Kasumi-1 (cell line): Measurements from ENCODE around the gene GSTA5.
"Not testable (repeated sequence)": the region's sequence is repeated elsewhere in the genome, so short reads cannot be mapped to it uniquely, and the experiment has no call there.

Experiments
- DNase-seq, 2 experiments: peaks; one replicate each; lab custom pipeline; 2025; lab: John Stamatoyannopoulos, UW

Gene GSTA5

DNA sequence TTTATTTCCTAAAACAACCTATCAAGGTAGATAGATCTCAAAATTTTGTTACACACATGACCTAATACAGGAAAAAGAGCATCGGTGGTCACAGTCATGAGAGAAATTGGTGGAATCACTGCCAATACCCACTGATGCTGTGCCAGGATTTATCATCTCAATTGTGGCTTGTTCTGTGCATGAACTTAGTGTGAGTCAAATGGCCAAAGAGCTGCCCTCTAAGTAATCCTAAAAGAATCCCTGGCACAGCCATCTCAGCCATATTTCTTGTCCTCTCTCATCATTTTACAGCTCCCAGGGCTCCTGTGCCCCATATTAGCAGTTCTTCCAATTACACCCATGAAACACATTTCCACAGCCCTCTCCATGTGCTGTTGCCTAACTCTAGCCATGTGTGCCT is 6.1 kb downstream of the GSTA5 start:
- DNase-seq = no peak

- DNase-seq = not testable (repeated sequence)
These were observed 9.7 kb downstream of the GSTA5 start for GRCh38 chr6:52830869-52831268.

DNA sequence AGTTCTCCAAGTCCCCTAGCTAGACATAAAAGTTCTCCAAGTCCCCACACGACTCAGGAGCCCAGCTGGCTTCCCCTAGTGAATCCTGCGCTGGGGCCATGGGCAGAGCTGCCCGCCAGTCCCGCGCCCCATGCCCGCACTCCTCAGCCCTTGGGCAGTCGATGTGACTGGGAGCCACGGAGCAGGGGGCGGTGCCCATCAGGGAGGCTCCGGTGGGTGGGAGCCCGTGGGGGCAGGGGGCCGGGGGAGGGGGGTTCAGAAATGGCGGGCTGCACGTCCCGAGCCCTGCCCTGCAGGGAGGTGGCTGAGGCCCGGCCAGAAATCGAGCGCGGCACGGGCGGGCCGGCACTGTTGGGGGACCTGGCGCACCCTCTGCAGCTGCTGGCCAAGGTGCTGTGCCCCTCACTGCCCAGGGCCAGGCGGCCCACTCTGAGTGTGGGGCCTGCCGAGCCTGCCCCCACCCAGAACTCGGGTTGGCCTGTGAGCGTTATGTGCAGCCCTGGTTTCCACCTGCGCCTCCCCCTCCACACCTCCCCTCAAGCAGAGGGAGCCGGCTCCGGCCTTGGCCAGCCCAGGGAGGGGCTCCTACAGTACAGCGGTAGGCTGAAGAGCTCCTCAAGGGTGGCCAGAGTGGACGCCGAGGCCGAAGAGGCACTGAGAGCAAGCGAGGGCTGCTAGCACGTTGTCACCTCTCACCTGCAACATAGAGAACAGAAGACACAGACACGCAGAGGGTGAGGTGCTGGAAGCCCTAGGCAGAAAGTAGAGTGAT is 11.4 kb downstream of the GSTA5 start:
- DNase-seq = no peak

GRCh38 chr6:52828621-52829020 is 12.0 kb downstream of the GSTA5 start:
- DNase-seq = not testable (repeated sequence)

GRCh38 chr6:52827073-52827783 is 13.4 kb downstream of the GSTA5 start:
- DNase-seq = not testable (repeated sequence)

GRCh38 chr6:52826513-52826912 is 14.1 kb downstream of the GSTA5 start:
- DNase-seq = no peak

- not testable (repeated sequence) for DNase-seq
These were observed 14.6 kb downstream of the GSTA5 start for GRCh38 chr6:52825900-52826459.

GRCh38 chr6:52825270-52825793 is 15.3 kb downstream of the GSTA5 start:
- not testable (repeated sequence) for DNase-seq

DNA sequence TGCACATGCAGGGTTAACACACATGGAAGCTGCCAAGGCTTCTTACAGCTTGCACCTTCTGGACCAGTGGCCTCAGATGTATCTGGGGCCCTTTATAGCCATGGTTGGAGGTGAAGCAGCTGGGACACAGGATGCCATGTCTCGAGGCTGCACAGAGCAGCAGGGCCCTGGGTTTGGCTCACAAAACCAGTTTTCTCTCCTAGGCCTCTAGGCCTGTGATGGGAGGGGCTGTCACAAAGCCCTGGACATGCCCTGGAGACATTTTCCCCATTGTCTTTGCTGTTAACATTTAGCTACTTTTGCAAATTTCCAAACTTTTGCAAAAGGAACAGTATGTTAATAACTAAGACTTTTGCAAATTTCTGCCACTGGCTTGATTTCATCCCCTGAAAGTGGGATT is 18.8 kb downstream of the GSTA5 start:
- DNase-seq = no peak

GRCh38 chr6:52820198-52820597 is 20.4 kb downstream of the GSTA5 start:
- no peak for DNase-seq

DNA sequence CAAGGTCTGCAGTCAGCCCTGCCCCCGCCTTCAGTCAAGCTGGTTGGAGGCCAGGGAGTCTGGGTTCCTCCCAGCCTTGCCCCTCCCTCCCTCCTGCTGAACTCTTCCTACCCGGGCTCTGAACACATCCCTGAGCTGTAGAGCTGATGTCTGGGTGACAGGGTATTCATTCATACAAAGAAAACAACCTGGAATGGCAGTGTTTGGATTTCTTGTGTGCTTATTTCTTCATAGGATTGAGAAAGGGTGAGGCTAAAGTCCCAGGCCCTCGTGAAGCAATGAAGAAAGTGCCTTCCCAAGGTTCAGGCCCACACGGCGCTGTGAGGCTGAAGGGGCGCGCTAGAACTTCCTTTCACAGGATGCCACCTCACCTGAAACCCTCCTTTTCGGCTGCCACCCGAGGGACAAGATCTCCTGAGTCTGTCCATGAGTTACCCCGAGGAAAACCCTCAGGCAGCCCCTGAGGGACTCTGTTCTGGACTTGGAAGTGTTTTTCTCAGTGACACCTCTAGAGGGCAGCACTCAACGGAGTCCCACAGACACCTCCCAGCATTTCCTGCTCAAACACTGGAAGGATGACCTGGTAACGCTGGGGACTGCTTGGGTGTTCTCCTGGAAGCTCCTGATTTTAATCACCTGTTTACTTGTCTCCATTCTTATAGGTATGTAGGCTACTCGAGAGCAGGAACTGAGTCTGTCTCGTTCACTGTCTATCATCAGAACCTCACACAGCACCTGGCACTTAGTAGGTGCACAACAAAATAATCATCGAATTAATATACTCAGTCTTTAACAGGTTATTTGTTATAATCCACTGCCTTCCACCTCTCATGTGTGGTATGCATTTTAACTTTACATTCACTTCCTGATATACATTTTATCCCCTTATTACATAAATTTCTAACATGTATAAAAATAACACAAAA is 25.2 kb downstream of the GSTA5 start:
- DNase-seq = peak; percentile 16 to 46

DNA sequence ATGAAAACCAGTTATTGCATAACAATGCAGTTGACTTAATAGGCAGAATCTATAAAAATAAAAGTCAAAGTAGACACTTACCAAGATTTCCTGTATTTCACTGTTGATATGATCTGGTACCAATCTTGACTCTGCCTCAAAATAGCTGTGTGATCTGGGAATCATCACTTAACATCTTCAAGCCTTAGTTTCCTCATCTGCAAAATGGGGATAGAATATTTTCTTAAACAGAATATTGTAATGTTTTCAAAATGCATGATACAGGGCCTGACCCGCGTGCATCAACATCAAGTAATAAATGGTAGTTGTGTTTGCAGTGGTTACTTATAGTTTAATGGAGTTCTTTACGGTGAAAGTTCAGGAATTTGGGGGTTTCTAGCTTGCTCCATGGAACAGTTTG is 26.1 kb downstream of the GSTA5 start:
- not testable (repeated sequence) for DNase-seq

GRCh38 chr6:52809777-52810176 is 30.8 kb downstream of the GSTA5 start:
- not testable (repeated sequence) for DNase-seq

- no peak for DNase-seq
These were observed 32.0 kb downstream of the GSTA5 start for GRCh38 chr6:52808660-52809059.

DNA sequence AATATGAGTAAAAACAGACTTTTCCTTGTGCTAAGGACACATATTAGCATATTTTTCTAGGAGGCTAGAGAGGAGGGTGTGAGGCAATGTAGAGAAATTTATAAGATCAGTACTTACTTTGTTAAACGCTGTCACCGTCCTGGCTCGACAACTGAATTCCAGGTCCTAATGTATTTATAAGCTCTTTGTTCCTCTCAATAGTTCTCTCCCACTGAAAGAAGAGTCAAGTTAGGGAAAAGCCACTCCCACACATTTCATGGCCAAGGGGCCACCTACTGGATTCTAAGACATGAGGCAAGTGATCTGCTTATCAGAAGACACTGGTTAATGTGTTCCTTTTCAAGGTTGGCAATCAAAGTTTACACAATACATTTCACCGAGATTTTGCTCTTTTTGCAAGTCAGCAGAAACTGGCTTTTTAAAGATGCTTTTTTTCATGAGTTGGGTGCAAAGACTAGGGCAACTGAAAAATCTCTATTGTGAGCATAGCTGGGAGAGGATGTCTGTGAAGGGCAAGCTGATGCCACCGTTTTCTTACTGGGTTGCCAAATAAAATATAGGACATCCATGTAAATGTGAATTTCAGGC is 36.9 kb downstream of the GSTA5 start, which contains the start of gene GSTA1:
TSS of gene GSTA1 (minus strand) at position 149 of the 588 bp plus-strand sequence. CDS start 4,549 bp downstream, outside the sequence.
- DNase-seq = not testable (repeated sequence)

GRCh38 chr6:52802806-52803205 is 37.8 kb downstream of the GSTA5 start:
- no peak for DNase-seq

DNA sequence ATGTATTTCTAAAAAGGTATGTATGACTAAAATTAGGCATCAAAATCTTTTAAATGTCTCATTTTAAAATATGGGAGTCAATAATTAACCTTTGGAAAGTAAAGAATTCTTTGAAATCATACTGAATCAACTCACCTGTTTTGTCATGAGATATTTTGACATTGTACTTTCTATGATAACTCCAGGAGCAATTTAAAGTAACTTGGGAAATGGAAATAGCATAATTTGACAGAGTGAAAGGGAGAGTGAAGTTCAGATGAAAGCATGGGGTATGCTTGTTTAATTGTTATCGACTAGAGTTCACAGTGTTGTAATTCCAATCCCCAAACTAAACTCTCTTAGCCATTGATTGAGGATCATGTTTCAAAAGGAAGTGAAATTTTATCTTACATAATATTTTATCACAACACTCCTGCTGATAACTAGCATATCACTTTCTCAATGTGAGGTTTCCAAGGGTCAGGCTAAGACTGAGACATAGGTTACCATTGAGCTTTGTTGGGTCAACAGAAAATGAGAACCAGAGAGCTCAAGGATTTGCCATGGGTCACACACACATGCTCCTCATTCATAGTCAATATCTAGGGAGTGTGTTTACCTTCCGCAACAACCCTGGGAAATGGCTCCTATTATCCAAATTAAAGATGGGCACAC is 39.3 kb downstream of the GSTA5 start:
- DNase-seq = no peak

DNA sequence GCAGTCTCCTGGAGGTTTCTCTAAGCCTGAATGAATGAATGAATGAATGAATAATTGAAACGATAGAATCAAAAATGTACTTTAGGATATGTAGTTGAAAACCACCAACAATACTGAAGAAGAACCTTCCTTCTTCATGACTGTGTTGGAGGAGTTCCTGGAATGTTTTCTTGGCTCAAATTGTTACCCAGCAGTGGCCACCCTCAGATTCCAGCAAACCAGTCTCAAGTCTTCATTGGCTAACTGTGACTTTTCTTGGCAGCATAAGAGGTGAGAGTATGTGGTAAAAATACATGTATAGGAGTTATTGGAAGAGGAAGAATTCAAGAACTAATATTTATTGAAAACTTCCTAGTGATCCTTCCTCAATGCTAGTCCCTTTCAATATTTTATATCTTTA is 41.3 kb downstream of the GSTA5 start:
- not testable (repeated sequence) for DNase-seq

DNA sequence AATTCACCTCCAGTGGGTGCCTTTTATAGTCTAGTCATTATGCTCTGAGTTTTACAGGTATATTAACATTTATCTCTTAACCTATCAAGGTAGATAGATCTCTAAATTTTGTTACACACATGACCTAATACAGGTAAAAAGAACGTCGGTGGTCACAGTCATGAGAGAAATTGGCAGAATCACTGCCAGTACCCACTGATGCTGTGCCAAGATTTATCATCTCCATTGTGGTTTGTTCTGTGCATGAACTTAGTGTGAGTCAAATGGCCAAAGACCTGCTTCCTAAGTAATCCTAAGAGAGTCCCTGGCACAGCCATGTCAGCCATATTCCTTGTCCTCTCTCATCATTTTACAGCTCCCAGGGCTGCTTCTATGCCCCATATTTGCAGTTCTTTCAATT is 46.2 kb downstream of the GSTA5 start:
- DNase-seq = not testable (repeated sequence)

DNA sequence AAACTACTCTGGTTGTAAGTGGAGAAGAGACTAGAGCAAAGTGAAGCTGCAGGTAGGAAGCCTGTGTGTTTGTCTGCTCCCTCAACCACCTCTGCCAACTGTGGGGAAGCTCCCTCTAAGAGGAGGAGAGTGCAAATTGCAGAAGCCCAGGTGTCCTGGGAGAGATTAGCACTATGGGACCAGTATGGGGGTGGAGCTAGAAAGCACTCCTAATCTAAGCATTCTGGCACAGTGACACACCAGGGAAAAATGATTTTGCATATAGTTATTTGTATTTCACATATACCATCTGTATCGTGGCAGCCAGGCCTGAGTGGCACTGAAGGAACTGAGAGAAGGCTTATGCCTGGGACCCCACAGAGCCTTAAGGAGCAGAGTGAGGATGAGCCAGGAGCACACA is 49.8 kb downstream of the GSTA5 start:
- no peak for DNase-seq

DNA sequence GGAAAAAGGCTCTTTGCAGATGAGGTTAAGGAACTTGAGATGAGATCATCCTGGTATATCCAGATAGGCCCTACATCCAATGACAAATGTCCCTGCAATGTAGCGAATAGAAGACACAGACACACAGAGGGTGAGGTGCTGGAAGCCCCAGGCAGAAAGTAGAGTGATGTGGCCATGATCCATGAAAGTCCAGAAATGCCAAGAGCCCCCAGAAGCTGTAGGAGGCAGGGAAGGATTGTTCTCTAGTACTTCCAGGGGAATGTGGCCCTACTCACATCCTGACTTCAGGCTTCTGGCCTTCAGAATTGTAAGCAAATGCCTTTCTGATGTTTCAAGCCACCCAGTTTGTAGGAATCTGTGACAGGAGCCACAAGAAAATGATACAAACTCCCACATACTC is 51.0 kb downstream of the GSTA5 start:
- DNase-seq = not testable (repeated sequence)
